ENCODE data around the gene TCF7L1.

- TF ChIP-seq ZNF609 (CRISPR knock-in tag; IDR thresholded peaks at IDR 0.05; ENCODE audit: borderline replicate concordance) (no peak), KIAA2018 (CRISPR knock-in tag; IDR thresholded peaks at IDR 0.05; ENCODE audit: borderline replicate concordance) (no peak), EZH2 (conservative IDR thresholded peaks at IDR 0.05; ENCODE audit: low read depth, low read length) (no peak), STAT6 (CRISPR knock-in tag; IDR thresholded peaks at IDR 0.05; ENCODE audit: borderline replicate concordance) (no peak), MXD4 (CRISPR knock-in tag; IDR thresholded peaks at IDR 0.05) (no peak), CTCF (CRISPR knock-in tag; IDR thresholded peaks at IDR 0.05) (no peak), ZNF317 (CRISPR knock-in tag; IDR thresholded peaks at IDR 0.05) (no peak), REST (IDR thresholded peaks at IDR 0.05; ENCODE audit: borderline replicate concordance in 1 of 2, low read depth in 1 of 2, low read length in 2 of 2) (no peak), RFX1 (IDR thresholded peaks at IDR 0.05) (no peak), YY1 (IDR thresholded peaks at IDR 0.05; ENCODE audit: insufficient read depth, insufficient replicate concordance, low read depth, low read length) (peak; percentile 14), MAFK (conservative IDR thresholded peaks at IDR 0.05 in 1 of 2, IDR thresholded peaks at IDR 0.05 in 1 of 2; ENCODE audit: low read length in 2 of 2) (no peak), ZNF232 (CRISPR knock-in tag; IDR thresholded peaks at IDR 0.05; ENCODE audit: borderline replicate concordance) (no peak)
Observed at GRCh38 chr2:85355521-85355920, 222.3 kb downstream of the TCF7L1 start.

Data from HepG2 (cell line).